Lower leg skin (tissue), 4 donors: ENCODE data around the gene ZNF670. TPM values are rescaled to one million over a fixed set of nuclear protein-coding genes. Genes with fewer than 3 reads are reported as not detected.

Source experiments
- DNase-seq, 2 donors: peaks; one replicate each; pipeline ENCODE4 v3.0.0-alpha.2; 2019; ENCODE audit warnings: low spot score in 2 of 2
- H3K4me3 ChIP-seq: fragments of 200-600 bp; sonication (generic); 2 replicates; pipeline ENCODE4 v1.5.1; 2017; ENCODE audit warnings: mild to moderate bottlenecking, low read depth; ENCODE audit not compliant: poor library complexity, severe bottlenecking
- CTCF ChIP-seq, 3 donors: fragments of 450-650 bp; IDR thresholded peaks; one replicate each; pipeline ENCODE4 v1.5.1; 2016; ENCODE audit warnings: antibody characterized with exemption in 3 of 3, mild to moderate bottlenecking in 3 of 3, moderate library complexity in 2 of 3
- POLR2A ChIP-seq, 2 donors: fragments of 450-650 bp; IDR thresholded peaks; one replicate each; pipeline ENCODE4 v1.6.1; 2016 to 2017; ENCODE audit warnings: antibody characterized with exemption in 2 of 2, mild to moderate bottlenecking in 1 of 2, moderate library complexity in 1 of 2
- WGBS, 2 donors: methylation state at CpG; one replicate each; pipeline ENCODE4 v1.1.5; 2018; 5-methylcytosine and 5-hydroxymethylcytosine counted together
- intact Hi-C: fragments of 100-400 bp; cut with DNase I; formaldehyde crosslinking; loops from one replicate; pipeline ENCODE4 v1.15.0; 2023; ENCODE audit warnings: low total_unique reads
- total RNA-seq, 4 donors: library from RNA; depleted of rRNA; stranded (reverse); fragments of >200 nt; gene quantifications; one replicate each; pipeline ENCODE4 v1.1.0, GENCODE V29; 2016

Gene ZNF670
- total RNA-seq, 4 donors from 2014 or later: 2.0 to 3.8 (median 2.4) TPM

- intact Hi-C loops: no loop called here
- DNase-seq: no peak
- WGBS, 2 donors: 90 to 94% methylated on average over 5 of the region's 5 CpGs
- H3K4me3 ChIP-seq: no peak overlapping the region
- no peak for TF ChIP-seq CTCF (IDR thresholded peaks at IDR 0.05)
These were observed 18.3 kb upstream of the ZNF670 start for GRCh38 chr1:247096958-247097357.

- intact Hi-C loops: no loop called here
- H3K4me3 ChIP-seq: no peak overlapping the region
- no peak for TF ChIP-seq POLR2A (IDR thresholded peaks at IDR 0.05)
- TF ChIP-seq CTCF (IDR thresholded peaks at IDR 0.05): no peak
- 92 to 95% methylated on average over 5 of the region's 5 CpGs for WGBS, 2 donors
- DNase-seq: no peak
These were observed 17.9 kb upstream of the ZNF670 start for GRCh38 chr1:247096544-247096943.

- intact Hi-C loops: no loop called here
- no peak overlapping the region for H3K4me3 ChIP-seq
- 97 to 98% methylated on average over 3 of the region's 3 CpGs for WGBS, 2 donors
- DNase-seq: no peak
- TF ChIP-seq CTCF (IDR thresholded peaks at IDR 0.05): no peak
- no peak for TF ChIP-seq POLR2A (IDR thresholded peaks at IDR 0.05)
These were observed 17.5 kb upstream of the ZNF670 start for GRCh38 chr1:247096112-247096511.

GRCh38 chr1:247090455-247090854 is 11.8 kb upstream of the ZNF670 start:
- intact Hi-C loops: no loop called here
- H3K4me3 ChIP-seq: no peak overlapping the region
- 79 to 82% methylated on average over 13 to 14 of the region's 14 CpGs for WGBS, 2 donors
- TF ChIP-seq CTCF (IDR thresholded peaks at IDR 0.05) (no peak), POLR2A (IDR thresholded peaks at IDR 0.05) (no peak)
- no peak for DNase-seq

- TF ChIP-seq CTCF (IDR thresholded peaks at IDR 0.05): no peak
- no peak for TF ChIP-seq POLR2A (IDR thresholded peaks at IDR 0.05)
These were observed 11.2 kb upstream of the ZNF670 start for GRCh38 chr1:247089616-247090375.

GRCh38 chr1:247088967-247089366 is 10.4 kb upstream of the ZNF670 start:
- DNase-seq: no peak
- TF ChIP-seq POLR2A (IDR thresholded peaks at IDR 0.05): no peak
- no peak for TF ChIP-seq CTCF (IDR thresholded peaks at IDR 0.05)
- 91 to 94% methylated on average over 4 of the region's 4 CpGs for WGBS, 2 donors
- intact Hi-C loops: no loop called here
- no peak overlapping the region for H3K4me3 ChIP-seq

More at GRCh38 chr1:247089616-247090375, 11.2 kb upstream of the ZNF670 start:
- no peak overlapping the region for H3K4me3 ChIP-seq
- intact Hi-C loops: no loop called here
- no peak for DNase-seq
- WGBS, 2 donors: 70 to 71% methylated on average over 15 to 17 of the region's 17 CpGs
